Muscle of leg (tissue), 11 donors: ENCODE results near the gene NOTO. TPM values are rescaled to one million over a fixed set of nuclear protein-coding genes. Genes with fewer than 3 reads are reported as not detected.

Experiments used
- DNase-seq: peaks from one replicate; pipeline ENCODE4 v3.0.0; 2013
- H3K27ac ChIP-seq: one replicate; pipeline ENCODE4 v1.5.1; 2013; ENCODE audit warnings: mild to moderate bottlenecking, low read length, control low read depth
- H3K27me3 ChIP-seq: one replicate; pipeline ENCODE4 v1.6.1; 2013; ENCODE audit warnings: low read length; ENCODE audit not compliant: control insufficient read depth, insufficient read depth
- H3K36me3 ChIP-seq: one replicate; pipeline ENCODE4 v1.6.1; 2013; ENCODE audit warnings: low read length; ENCODE audit not compliant: control insufficient read depth, insufficient read depth
- H3K4me1 ChIP-seq: one replicate; pipeline ENCODE4 v1.6.1; 2013; ENCODE audit warnings: low read length; ENCODE audit not compliant: control insufficient read depth, insufficient read depth
- H3K4me3 ChIP-seq: one replicate; pipeline ENCODE4 v1.5.1; 2013; ENCODE audit warnings: low read length, control low read depth
- H3K9me3 ChIP-seq: replicated peaks from 2 replicates; pipeline ENCODE4 v1.6.1; 2013; ENCODE audit warnings: low read depth, low read length; ENCODE audit not compliant: control insufficient read depth
- WGBS: methylation state at CpG from one replicate; pipeline ENCODE4 v1.1.5; 2013; ENCODE audit warnings: missing lambda C conversion rate; ENCODE audit not compliant: insufficient coverage; 5-methylcytosine and 5-hydroxymethylcytosine counted together
- polyA plus RNA-seq, 8 donors: library from polyadenylated mRNA; unstranded; fragments of 120-200 nt; gene quantifications; one replicate each; pipeline versions ENCODE4 v1.2.1 to v1.2.3, GENCODE V29; 2013; ENCODE audit warnings: inconsistent platforms in 1 of 8, low replicate concordance in 1 of 8; ENCODE audit not compliant: insufficient read length in 8 of 8, insufficient read depth in 1 of 8
- total RNA-seq: library from RNA; stranded (reverse); fragments of 120-200 nt; gene quantifications from one replicate; pipeline ENCODE4 v1.2.4, GENCODE V29; 2013

The NOTO gene
- total and polyA plus RNA-seq, 9 donors: 0.05 to 0.08 (median 0.05) TPM; not detected in 4

DNA sequence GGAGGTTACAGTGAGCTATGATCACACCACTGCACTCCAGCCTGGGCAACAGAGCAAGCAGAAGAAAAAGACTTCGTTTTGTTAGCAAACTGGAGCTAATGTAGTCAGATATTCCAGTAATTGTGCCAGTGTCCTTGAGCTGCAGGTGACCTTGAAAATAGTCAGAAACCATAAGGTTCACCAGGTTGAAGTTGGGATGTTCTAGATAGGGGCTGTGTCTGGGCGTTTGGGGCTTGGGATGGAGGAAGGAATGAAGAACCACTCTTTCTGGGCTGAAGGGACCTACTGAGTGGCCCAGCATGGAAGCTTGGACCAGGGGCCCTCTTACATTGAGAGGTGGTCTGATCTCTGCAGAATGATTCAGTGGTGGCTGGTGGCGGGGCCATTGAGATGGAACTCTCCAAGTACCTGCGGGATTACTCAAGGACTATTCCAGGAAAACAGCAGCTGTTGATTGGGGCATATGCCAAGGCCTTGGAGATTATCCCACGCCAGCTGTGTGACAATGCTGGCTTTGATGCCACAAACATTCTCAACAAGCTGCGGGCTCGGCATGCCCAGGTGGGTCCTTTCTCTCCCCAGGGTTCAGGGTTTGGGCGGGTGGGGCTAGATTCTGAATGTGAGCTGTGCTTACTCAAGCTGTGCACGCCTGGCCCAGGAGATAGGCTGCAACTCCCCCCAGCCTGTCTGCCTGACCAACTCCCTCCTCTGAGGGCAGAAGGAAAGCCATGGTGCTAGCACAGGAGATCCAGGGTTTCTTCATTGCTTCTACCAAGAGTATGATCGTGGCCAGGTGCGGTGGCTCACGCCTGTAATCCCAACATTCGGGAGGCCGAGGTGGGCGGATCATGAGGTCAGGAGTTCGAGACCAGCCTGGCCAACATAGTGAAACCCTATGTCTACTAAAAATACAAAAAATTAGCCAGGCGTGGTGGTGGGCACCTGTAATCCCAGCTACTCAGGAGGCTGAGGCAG is 48.8 kb downstream of the NOTO start:
- Histone ChIP-seq H3K9me3 (no peaks in the 10 kb centered on the region), H3K27me3 (no peaks in the 10 kb centered on the region), H3K36me3 (peaks cover 89% of the 10 kb centered on the region), H3K4me1 (no peaks in the 10 kb centered on the region), H3K4me3 (no peak overlapping the region), H3K27ac (no peak overlapping the region)
- 87% methylated on average over 12 of the region's 17 CpGs for WGBS
- no peak for DNase-seq

DNA sequence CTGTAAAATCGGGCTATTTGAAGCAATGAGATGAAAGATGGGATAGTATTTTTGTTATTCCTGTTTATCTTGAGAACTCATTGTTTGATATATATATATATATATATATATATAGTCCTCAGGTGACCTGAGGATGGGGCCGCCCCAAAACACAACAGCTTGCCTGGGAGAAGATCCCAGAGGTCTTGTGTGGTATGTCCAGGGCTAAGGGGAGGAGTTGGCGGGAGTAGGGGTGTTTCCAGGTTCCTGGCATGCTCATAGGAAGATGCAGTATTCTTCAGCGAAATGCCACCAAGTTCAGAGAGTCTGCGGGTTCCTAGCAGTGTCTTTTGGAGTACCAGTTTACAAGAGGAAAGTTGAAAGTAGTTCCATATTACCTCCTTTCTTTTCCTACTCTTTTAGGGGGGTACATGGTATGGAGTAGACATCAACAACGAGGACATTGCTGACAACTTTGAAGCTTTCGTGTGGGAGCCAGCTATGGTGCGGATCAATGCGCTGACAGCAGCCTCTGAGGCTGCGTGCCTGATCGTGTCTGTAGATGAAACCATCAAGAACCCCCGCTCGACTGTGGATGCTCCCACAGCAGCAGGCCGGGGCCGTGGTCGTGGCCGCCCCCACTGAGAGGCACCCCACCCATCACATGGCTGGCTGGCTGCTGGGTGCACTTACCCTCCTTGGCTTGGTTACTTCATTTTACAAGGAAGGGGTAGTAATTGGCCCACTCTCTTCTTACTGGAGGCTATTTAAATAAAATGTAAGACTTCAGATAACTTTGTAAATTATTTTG is 50.1 kb downstream of the NOTO start:
- DNase-seq: no peak
- Histone ChIP-seq H3K36me3 (peaks cover 79% of the 10 kb centered on the region), H3K4me1 (no peaks in the 10 kb centered on the region), H3K27me3 (no peaks in the 10 kb centered on the region), H3K9me3 (no peaks in the 10 kb centered on the region), H3K4me3 (no peak overlapping the region), H3K27ac (no peak overlapping the region)
- 91% methylated on average over 10 of the region's 17 CpGs for WGBS

DNA sequence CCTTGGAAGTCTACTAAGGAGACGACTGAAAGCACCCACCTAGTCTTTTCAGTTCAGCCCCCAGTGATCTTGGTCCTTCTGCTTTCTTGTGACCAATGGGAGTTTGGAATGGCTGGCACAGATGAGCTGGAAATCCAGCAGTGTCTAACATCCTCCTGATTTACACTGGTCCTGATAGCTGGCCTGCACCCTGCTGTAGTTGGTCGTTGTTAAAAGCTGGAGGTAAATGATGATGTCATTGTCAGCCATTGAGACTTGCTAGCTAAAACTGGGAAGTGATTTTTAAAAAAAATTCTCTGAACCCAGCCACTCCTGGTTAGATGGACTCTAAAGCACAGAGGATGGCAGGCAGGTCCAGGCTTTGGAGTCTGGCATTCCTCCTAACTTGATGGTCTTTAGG is 51.0 kb downstream of the NOTO start:
- no peaks in the 10 kb centered on the region for H3K27me3 ChIP-seq
- no peaks in the 10 kb centered on the region for H3K9me3 ChIP-seq
- H3K27ac ChIP-seq: no peak overlapping the region
- H3K36me3 ChIP-seq: peaks cover 71% of the 10 kb centered on the region
- H3K4me3 ChIP-seq: no peak overlapping the region
- no peaks in the 10 kb centered on the region for H3K4me1 ChIP-seq
- DNase-seq: no peak
- no CpG with 5 or more reads among the region's 2 CpGs for WGBS

DNA sequence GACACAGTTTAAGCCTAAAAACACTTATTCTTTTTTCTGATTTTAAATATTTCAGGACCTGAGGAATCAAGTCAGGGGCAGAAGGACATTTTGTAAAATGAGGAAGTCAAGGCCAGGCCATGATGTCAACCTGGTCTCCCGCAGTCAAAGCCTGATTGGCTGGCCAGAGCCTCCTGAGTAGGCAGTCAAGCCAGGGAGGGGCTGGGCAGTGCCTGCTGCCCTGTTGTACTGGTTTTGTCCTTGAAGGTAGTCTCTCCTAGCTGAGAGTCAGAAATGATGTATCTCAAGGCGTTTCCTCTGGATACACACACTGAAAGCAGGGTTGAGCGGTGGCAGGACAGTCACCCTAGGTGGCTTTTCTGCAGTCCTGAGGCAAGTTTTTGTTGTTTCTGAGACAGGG is 51.5 kb downstream of the NOTO start:
- WGBS: 85% methylated on average over 2 of the region's 3 CpGs

DNA sequence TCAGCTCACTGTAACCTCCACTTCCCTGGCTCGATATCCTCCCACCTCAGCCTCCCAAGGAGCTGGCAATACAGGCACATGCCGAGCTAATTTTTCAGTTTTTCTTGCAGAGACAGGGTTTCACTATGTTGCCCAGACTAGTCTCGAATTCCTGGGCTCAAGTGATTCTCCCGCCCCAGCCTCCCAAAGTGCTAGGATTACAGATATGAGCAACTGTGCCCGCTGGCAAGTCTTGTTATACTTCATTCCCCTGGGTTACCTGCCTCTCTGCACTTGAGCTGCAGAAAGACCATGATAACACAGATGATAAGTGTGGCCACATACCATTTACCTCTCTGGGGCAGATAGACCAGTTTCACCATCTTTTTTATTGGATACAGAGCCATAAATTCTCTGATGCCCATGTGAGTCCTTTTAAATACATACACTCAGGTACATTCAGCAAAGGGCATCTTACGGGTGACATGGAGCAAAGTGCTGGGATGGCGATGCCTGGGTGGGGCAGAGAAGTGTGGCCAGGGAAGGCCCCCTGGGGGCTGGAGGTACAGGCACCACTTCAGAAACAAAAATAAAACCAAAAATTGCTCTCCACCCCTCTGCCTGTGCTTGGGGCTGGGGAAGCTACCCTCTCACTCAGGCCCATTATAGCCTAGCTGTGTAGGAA is 52.1 kb downstream of the NOTO start:
- no peak overlapping the region for H3K27ac ChIP-seq
- no peaks in the 10 kb centered on the region for H3K27me3 ChIP-seq
- H3K4me1 ChIP-seq: no peaks in the 10 kb centered on the region
- 86% methylated on average over 5 of the region's 7 CpGs for WGBS
- no peaks in the 10 kb centered on the region for H3K9me3 ChIP-seq
- no peak for DNase-seq
- H3K4me3 ChIP-seq: no peak overlapping the region
- H3K36me3 ChIP-seq: peaks cover 60% of the 10 kb centered on the region

More for the DNA sequence above, 51.5 kb downstream of the NOTO start:
- no peak overlapping the region for H3K4me3 ChIP-seq
- H3K36me3 ChIP-seq: peaks cover 66% of the 10 kb centered on the region
- H3K27me3 ChIP-seq: no peaks in the 10 kb centered on the region
- H3K27ac ChIP-seq: no peak overlapping the region
- no peak for DNase-seq
- H3K4me1 ChIP-seq: no peaks in the 10 kb centered on the region
- no peaks in the 10 kb centered on the region for H3K9me3 ChIP-seq

DNA sequence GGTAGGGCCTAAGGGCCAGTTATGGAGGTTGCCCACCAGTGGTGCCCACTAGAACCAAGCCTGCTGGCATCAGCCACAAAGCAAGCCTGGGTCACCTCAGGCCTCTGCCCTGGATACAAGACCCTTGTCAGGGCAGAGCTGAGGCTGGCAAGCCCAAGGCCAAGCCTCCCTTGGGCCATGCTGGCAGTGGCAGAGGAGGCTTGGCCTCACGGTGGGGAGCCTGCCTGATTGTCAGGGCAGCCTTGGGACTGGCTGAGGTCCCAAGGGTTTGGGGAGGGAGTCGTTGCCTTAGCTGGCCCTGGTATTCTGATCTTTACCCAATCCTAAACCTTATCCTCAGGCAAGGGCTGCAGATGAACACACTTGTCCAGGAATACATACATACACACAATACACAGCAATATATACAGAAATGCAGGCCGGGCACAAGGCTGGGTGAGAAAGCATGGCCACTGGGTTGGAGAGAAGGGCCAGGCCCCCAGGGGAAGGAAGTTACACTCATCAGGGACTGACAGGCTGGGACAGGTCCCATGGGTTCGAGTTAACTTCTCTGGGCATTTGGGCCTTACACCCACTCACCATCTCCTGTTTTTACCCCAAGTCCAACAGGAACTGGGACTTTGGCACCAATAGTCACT is 52.8 kb downstream of the NOTO start:
- no peak overlapping the region for H3K4me3 ChIP-seq
- peaks cover 53% of the 10 kb centered on the region for H3K36me3 ChIP-seq
- H3K4me1 ChIP-seq: no peaks in the 10 kb centered on the region
- WGBS: 17% methylated on average over 1 of the region's 4 CpGs
- no peaks in the 10 kb centered on the region for H3K27me3 ChIP-seq
- H3K27ac ChIP-seq: no peak overlapping the region
- no peaks in the 10 kb centered on the region for H3K9me3 ChIP-seq
- no peak for DNase-seq

DNA sequence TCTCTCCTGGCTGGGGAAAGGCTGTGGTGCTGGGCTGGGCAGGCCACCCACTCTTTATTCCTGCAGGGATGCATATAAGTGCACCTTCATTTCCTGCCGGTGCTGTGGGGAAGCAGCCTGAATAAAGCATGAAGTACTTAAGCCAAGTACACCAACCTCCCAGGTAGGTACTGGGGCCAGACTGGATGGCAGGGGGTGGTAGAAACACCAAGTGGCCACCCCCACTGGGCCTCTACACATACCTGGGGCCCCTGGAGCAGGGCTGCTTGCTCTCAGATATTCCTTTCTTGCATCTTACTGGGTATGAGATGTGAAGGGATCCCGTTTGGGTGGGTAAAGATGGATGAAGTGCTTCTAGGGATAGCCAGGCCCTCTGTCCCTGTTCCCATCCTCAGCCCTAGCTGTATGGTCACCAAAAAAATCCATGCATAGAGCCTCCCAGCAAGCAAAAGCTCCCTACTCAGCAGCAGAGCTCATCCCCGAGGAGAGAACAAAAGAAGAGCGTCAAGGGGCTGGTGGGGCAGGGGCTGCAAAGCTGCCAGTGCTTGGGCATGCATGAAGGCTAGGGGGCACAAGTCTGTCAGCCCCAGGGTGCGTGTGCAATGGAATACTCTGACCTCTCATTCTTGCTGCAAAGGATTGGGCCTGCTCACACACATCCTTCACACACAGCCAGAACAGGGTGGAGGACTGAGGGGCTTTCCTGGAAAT is 53.7 kb downstream of the NOTO start:
- H3K27me3 ChIP-seq: peaks cover 2% of the 10 kb centered on the region
- no peak overlapping the region for H3K27ac ChIP-seq
- no peaks in the 10 kb centered on the region for H3K9me3 ChIP-seq
- no peak overlapping the region for H3K4me3 ChIP-seq
- WGBS: no CpG with 5 or more reads among the region's 5 CpGs
- no peak for DNase-seq
- H3K4me1 ChIP-seq: no peaks in the 10 kb centered on the region
- H3K36me3 ChIP-seq: peaks cover 44% of the 10 kb centered on the region

DNA sequence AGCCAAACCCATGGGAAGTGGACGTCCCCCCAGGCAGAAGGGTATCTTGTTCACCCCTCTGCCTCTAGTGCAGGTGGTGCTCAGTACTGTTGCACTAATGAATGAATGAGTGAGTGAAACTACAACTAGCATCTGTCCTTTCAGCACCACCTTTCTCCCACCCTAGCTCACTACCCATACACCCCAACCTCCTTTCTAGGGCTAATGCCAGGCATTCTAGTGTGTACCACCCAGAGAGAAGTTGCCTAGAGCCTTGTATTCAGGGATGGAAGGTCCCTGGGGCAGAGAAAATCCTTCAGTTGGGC is 54.2 kb downstream of the NOTO start:
- Histone ChIP-seq H3K4me1 (no peaks in the 10 kb centered on the region), H3K4me3 (no peak overlapping the region), H3K27ac (no peak overlapping the region), H3K9me3 (no peaks in the 10 kb centered on the region), H3K27me3 (peaks cover 2% of the 10 kb centered on the region), H3K36me3 (peaks cover 39% of the 10 kb centered on the region)
- DNase-seq: no peak
- WGBS: 40% methylated on average over 1 of the region's 1 CpG

DNA sequence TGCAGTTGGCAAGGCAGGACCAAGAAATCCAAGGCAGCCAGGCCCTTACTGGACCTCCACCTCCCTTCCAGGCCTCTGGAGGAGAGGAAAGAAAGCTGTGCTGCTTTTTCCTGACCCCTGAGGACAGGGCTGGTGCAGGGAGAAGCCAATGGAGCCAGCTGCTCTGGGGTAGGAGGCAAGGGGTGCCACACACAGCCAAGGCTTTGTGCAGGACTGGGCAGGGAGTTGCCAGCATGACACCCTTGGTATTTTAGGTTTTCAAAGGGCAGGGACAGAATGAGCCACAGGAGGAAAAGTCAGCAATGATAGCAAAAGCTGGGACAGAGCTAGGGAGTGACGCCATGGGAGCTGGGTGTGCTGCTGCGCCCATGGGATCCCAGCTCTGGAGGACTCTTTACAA is 54.6 kb downstream of the NOTO start:
- peaks cover 2% of the 10 kb centered on the region for H3K27me3 ChIP-seq
- no peak overlapping the region for H3K4me3 ChIP-seq
- peaks cover 35% of the 10 kb centered on the region for H3K36me3 ChIP-seq
- 86% methylated on average over 2 of the region's 2 CpGs for WGBS
- DNase-seq: no peak
- H3K27ac ChIP-seq: no peak overlapping the region
- no peaks in the 10 kb centered on the region for H3K4me1 ChIP-seq
- no peaks in the 10 kb centered on the region for H3K9me3 ChIP-seq
